WERI-Rb-1 (cell line): ENCODE data around the gene CHST5.

Experiments
- DNase-seq: peaks from one replicate; pipeline ENCODE4 v3.0.0-alpha.2; 2020
- H3K27ac ChIP-seq: fragments of 250-450 bp; sonication (Bioruptor Pico); 2 replicates; pipeline ENCODE4 v1.5.1; 2020; ENCODE audit warnings: mild to moderate bottlenecking, moderate library complexity
- H3K27me3 ChIP-seq: fragments of 250-450 bp; sonication (Bioruptor Pico); 2 replicates; pipeline ENCODE4 v1.5.1; 2021; ENCODE audit warnings: mild to moderate bottlenecking, low read depth, moderate library complexity; ENCODE audit not compliant: insufficient read depth, severe bottlenecking
- H3K36me3 ChIP-seq: fragments of 250-450 bp; sonication (Bioruptor Pico); 2 replicates; pipeline ENCODE4 v1.5.1; 2020; ENCODE audit warnings: mild to moderate bottlenecking, moderate library complexity
- H3K4me3 ChIP-seq: 2 replicates; pipeline ENCODE4 v1.5.1; 2011; ENCODE audit warnings: low read depth, mild to moderate bottlenecking, control low read depth, low read length
- H3K9me3 ChIP-seq: fragments of 250-450 bp; sonication (Bioruptor Pico); 2 replicates; pipeline ENCODE4 v1.5.1; 2021; ENCODE audit warnings: mild to moderate bottlenecking, moderate library complexity; ENCODE audit not compliant: severe bottlenecking
- TF ChIP-seq, protein P1 (sequence below): IDR thresholded peaks from 2 replicates; pipeline ENCODE4 v1.5.1; 2011; ENCODE audit warnings: low read depth, mild to moderate bottlenecking, control low read depth, inconsistent platforms, low read length

Gene CHST5

DNA sequence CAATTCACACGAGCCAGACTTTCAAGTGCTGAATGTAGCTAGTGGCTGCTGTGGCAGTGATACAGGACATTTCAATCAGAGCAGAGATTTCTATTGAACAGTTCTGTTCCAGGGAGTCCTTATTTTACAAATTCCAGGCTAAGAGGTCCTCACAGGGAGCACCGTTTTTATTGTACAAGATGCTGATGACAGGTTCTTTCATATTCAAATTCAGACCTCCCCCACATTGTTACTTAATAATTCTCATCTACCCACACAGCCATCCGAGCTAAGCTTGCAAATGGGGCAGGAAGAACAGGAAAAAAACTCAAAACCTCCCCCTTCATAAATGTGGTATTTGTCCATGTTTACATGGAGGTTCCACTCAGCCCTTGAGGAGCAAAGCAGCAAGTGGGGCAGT, 40.0 kb upstream of the CHST5 start:
- DNase-seq, result no peak
- Histone ChIP-seq H3K27me3 (no peaks in the 10 kb centered on the region), H3K4me3 (no peak overlapping the region), H3K36me3 (peaks cover 90% of the 10 kb centered on the region), H3K9me3 (no peaks in the 10 kb centered on the region), H3K27ac (no peak overlapping the region; the same call in 1 of the 2 replicates)
- TF ChIP-seq, protein P1, sequence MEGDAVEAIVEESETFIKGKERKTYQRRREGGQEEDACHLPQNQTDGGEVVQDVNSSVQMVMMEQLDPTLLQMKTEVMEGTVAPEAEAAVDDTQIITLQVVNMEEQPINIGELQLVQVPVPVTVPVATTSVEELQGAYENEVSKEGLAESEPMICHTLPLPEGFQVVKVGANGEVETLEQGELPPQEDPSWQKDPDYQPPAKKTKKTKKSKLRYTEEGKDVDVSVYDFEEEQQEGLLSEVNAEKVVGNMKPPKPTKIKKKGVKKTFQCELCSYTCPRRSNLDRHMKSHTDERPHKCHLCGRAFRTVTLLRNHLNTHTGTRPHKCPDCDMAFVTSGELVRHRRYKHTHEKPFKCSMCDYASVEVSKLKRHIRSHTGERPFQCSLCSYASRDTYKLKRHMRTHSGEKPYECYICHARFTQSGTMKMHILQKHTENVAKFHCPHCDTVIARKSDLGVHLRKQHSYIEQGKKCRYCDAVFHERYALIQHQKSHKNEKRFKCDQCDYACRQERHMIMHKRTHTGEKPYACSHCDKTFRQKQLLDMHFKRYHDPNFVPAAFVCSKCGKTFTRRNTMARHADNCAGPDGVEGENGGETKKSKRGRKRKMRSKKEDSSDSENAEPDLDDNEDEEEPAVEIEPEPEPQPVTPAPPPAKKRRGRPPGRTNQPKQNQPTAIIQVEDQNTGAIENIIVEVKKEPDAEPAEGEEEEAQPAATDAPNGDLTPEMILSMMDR, result no peak

DNA sequence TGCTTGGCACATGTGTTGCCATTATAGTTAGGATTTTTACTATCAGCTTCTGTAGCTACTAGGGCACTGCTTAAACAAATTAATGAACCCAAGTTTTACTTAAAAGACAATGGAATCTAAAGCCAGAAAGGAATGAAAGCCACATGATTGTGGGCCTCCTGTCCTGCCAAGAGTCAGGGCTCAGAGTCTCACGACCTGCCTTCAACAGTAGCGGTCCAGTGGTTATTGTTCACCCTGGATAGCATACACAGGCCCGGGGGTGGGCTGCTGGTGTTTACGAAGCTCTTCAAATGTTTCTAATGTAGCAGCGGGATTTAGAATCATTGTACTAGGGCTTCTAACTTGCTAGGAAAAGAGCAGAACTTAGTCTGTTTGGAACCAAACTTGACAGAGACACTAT, 38.0 kb upstream of the CHST5 start:
- DNase-seq, result no peak
- Histone ChIP-seq H3K4me3 (no peak overlapping the region), H3K36me3 (peaks cover 95% of the 10 kb centered on the region), H3K9me3 (no peaks in the 10 kb centered on the region), H3K27me3 (no peaks in the 10 kb centered on the region), H3K27ac (no peak overlapping the region)
- TF ChIP-seq, protein P1, result no peak

DNA sequence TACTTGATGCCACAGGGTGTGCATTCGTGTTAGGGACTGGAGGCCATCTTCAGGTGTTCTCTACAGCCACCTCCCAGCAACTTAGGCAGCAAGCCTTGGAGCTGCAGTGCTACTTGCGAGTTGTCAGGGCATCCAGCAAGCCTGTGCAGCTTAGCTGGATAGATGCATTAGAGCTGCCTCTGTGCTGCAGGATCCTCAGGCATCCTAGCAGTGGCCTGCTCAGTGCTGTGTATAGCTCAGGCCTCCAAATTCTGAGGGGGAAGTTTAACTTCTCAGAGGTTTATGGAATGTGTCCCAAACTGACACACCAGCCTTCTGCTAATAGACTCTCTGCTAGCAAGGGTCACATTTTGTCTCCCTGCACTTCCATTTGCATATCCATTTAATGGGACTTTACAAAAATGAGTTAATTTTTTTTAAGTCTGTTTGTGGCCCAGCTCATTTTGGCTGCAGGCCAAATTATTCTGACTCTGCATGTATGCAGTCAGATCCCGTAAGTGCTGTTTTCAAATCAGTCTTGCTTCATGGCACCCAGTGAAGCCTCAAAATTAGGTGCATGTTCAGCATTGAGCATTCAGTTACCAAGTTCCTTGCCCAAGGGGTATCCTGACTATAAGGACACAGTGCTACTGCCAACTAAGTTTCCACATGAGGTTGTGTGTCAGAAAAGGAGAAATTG, 37.1 kb upstream of the CHST5 start:
- H3K9me3 ChIP-seq, result no peaks in the 10 kb centered on the region
- no peak overlapping the region for H3K27ac ChIP-seq
- peaks cover 97% of the 10 kb centered on the region for H3K36me3 ChIP-seq
- DNase-seq, result no peak
- H3K27me3 ChIP-seq, result no peaks in the 10 kb centered on the region
- no peak overlapping the region for H3K4me3 ChIP-seq
- TF ChIP-seq, protein P1, result no peak

DNA sequence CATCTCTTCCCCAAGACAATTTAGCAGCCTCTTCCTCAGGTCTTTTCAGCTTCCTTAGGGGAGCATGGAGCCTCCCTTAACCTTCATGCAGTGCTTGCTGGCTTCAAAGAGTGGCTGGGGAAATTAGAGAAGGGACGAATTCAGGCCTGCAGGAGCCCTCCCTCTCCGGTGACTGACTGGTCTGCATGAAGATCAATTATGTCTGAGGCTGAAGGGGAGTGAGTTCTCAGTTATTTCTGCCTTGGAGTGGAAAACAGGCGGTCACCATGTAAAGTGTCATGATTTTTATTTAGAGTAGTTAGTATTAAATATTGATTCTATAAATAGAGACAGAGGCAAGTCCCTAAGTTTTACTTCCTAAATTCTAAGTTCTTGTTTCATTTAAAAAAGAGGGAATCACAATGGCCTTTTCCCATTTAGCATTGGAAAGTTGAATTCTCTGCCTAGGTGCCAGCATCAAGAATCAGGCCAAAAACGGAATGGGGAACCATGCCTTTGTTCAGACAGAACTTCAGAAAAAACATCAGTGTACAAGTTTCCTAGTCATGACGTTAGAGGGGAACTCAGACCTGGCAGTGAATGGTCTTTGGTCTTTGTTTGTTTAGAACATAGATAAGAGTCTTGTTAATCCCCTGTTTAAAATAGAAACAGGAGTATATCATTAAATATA, 34.6 kb upstream of the CHST5 start:
- TF ChIP-seq, protein P1, result no peak
- H3K27ac ChIP-seq, result no peak overlapping the region
- H3K27me3 ChIP-seq, result no peaks in the 10 kb centered on the region
- H3K9me3 ChIP-seq, result no peaks in the 10 kb centered on the region
- no peak for DNase-seq
- H3K36me3 ChIP-seq, result peaks cover 80% of the 10 kb centered on the region
- no peak overlapping the region for H3K4me3 ChIP-seq

DNA sequence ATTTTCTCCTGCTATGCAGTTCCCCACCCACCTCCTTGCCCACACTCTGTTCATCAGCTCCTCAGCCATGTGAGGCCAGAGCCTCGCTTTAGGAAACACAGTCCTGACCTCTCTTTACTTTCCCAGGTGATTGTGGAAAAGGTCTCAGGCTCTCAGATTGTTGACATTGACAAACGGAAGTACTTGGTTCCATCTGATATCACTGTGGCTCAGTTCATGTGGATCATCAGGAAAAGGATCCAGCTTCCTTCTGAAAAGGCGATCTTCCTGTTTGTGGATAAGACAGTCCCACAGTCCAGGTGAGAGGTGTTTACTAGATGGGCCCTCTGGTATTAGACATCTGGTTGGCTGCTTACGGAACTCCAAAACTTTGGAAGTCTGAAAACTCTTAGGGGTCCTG, 32.0 kb upstream of the CHST5 start:
- TF ChIP-seq, protein P1, result no peak
- Histone ChIP-seq H3K4me3 (no peak overlapping the region), H3K36me3 (peaks cover 54% of the 10 kb centered on the region), H3K27ac (no peak overlapping the region), H3K9me3 (no peaks in the 10 kb centered on the region), H3K27me3 (no peaks in the 10 kb centered on the region)
- DNase-seq, result no peak
